CD4-positive, alpha-beta T cell (primary cell): Measurements from ENCODE around the gene MEF2A. TPM values are rescaled to one million over a fixed set of nuclear protein-coding genes. Genes with fewer than 3 reads are reported as not detected.
A peak's percentile ranks its signal among the peaks of the same experiment; 100 is the strongest.

Experiments used
- ATAC-seq: fragments of 200-7000 bp; cut with Tn5 transposase; one replicate; pipeline ENCODE4 v1.10.0; 2022; ENCODE audit warnings: mild to moderate bottlenecking; ENCODE audit not compliant: poor library complexity
- CTCF ChIA-PET: fragments of 350-600 bp; sonication (Branson Sonifier 250); formaldehyde crosslinking; loops from one replicate; lab custom pipeline; 2021; ENCODE audit warnings: antibody characterized with exemption, inconsistent platforms; lab: Charles Lee
- POLR2A ChIA-PET: fragments of 350-600 bp; sonication (Branson Sonifier 250); formaldehyde crosslinking; loops from one replicate; lab custom pipeline; 2021; ENCODE audit warnings: antibody characterized with exemption, inconsistent platforms; lab: Charles Lee
- DNase-seq, 14 experiments: peaks; one replicate each; pipeline ENCODE4 v3.0.0-alpha.2; 2013 to 2020; ENCODE audit warnings: mixed read lengths in 2 of 14
- H3K27ac ChIP-seq, 2 donors: one replicate each; pipeline versions ENCODE4 v1.5.1 to v1.7.0; 2013; ENCODE audit warnings: low read length in 2 of 2, low read depth in 1 of 2, mild to moderate bottlenecking in 1 of 2
- H3K27me3 ChIP-seq, 2 experiments: 1 replicate in 1 of 2; 2 replicates in 1 of 2; pipeline versions ENCODE4 v1.6.1 to v1.7.0; 2013; ENCODE audit warnings: low read length in 2 of 2, control low read depth in 1 of 2, mild to moderate bottlenecking in 1 of 2, moderate library complexity in 1 of 2; ENCODE audit not compliant: insufficient read depth in 2 of 2, control insufficient read depth in 1 of 2
- H3K36me3 ChIP-seq: one replicate; pipeline ENCODE4 v1.6.1; 2013; ENCODE audit warnings: low read length, control low read depth; ENCODE audit not compliant: insufficient read depth
- H3K4me1 ChIP-seq: one replicate; pipeline ENCODE4 v1.6.1; 2013; ENCODE audit warnings: low read length, control low read depth; ENCODE audit not compliant: insufficient read depth
- H3K4me3 ChIP-seq: one replicate; pipeline ENCODE4 v1.5.1; 2013; ENCODE audit warnings: mild to moderate bottlenecking, low read length, moderate library complexity
- H3K9me3 ChIP-seq, 2 experiments: 1 replicate in 1 of 2; 2 replicates in 1 of 2; pipeline versions ENCODE4 v1.6.1 to v1.7.0; 2013; ENCODE audit warnings: low read length in 2 of 2, mild to moderate bottlenecking in 2 of 2, control low read depth in 1 of 2, moderate library complexity in 1 of 2; ENCODE audit not compliant: control insufficient read depth in 1 of 2, insufficient read depth in 1 of 2
- H3K27ac Mint-ChIP-seq: one replicate; pipeline ENCODE4 v1.8.0; 2020; ENCODE audit warnings: mixed read lengths
- H3K27me3 Mint-ChIP-seq: one replicate; pipeline ENCODE4 v1.8.0; 2021; ENCODE audit warnings: mixed read lengths
- H3K36me3 Mint-ChIP-seq: one replicate; pipeline ENCODE4 v1.8.0; 2021; ENCODE audit warnings: low read depth, mixed read lengths
- H3K4me1 Mint-ChIP-seq: one replicate; pipeline ENCODE4 v1.8.0; 2021; ENCODE audit warnings: low read depth, mixed read lengths
- H3K4me3 Mint-ChIP-seq: one replicate; pipeline ENCODE4 v1.8.0; 2020; ENCODE audit warnings: mild to moderate bottlenecking, mixed read lengths
- H3K9me3 Mint-ChIP-seq: one replicate; pipeline ENCODE4 v1.8.0; 2020; ENCODE audit warnings: mixed read lengths
- CTCF ChIP-seq: fragments of 200-600 bp; IDR thresholded peaks from one replicate; pipeline ENCODE4 v1.8.0; 2022; ENCODE audit warnings: antibody characterized with exemption, mild to moderate bottlenecking
- intact Hi-C, 2 experiments: fragments of 100-400 bp; cut with DNase I in 1 of 2; cut with micrococcal nuclease in 1 of 2; formaldehyde crosslinking; loops; one replicate each; pipeline versions ENCODE4 v1.15.1 to v1.9.0; 2023 to 2025; cut with DNase I, micrococcal nuclease
- total RNA-seq, 174 experiments: library from RNA in 2 of 174; stranded (reverse) in 2 of 174; gene quantifications; one replicate each; pipeline ENCODE4 v1.2.3 and lab custom pipeline; 2021 to 2026

MEF2A gene
- total RNA-seq, 2 experiments from 2014 or later: 23.2 to 24.9 TPM

DNA sequence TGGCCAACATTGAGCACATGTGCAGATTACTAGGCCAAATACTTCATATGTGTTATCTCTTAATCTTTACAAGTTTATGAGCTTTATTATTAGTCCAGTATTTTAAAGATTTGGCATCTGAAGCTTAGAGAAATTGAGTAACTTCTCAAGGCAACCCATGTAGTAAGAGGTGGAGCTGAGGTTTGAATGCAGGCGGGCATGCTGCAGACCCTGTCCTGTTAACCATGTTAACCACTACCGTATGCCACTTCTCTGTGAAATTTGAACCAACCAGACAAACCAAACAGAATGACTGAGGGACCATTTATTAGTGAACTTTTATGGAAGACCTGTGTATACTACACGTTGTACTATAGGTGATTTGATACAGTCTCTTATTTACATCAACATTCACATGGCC lies 49.7 kb downstream of the MEF2A start:
- CTCF ChIA-PET: no interaction called here
- POLR2A ChIA-PET: no interaction called here
- Histone ChIP-seq H3K4me3 (no peak overlapping the region), H3K36me3 (no peaks in the 10 kb centered on the region), H3K27ac (no peak overlapping the region), H3K27me3 (no peaks in the 10 kb centered on the region), H3K9me3 (no peaks in the 10 kb centered on the region), H3K4me1 (peaks cover 8% of the 10 kb centered on the region)
- no peaks in the 10 kb centered on the region for H3K27me3 Mint-ChIP-seq
- H3K36me3 Mint-ChIP-seq: no peaks in the 10 kb centered on the region
- H3K9me3 Mint-ChIP-seq: no peaks in the 10 kb centered on the region
- intact Hi-C loops: no loop called here
- H3K4me3 Mint-ChIP-seq: no peak overlapping the region
- DNase-seq (no peak), ATAC-seq (no peak)
- TF ChIP-seq CTCF: no peak
- no peak overlapping the region for H3K27ac Mint-ChIP-seq
- peaks cover 65% of the 10 kb centered on the region for H3K4me1 Mint-ChIP-seq

- Mint-ChIP-seq H3K36me3 (peaks cover 3% of the 10 kb centered on the region), H3K9me3 (no peaks in the 10 kb centered on the region), H3K27ac (no peak overlapping the region), H3K4me1 (peaks cover 66% of the 10 kb centered on the region), H3K27me3 (no peaks in the 10 kb centered on the region), H3K4me3 (no peak overlapping the region)
- no peaks in the 10 kb centered on the region for H3K36me3 ChIP-seq
- H3K27me3 ChIP-seq: no peaks in the 10 kb centered on the region
- no peak overlapping the region for H3K4me3 ChIP-seq
- ChIA-PET POLR2A (no interaction called here), CTCF (no interaction called here)
- H3K9me3 ChIP-seq: no peaks in the 10 kb centered on the region
- no peak for TF ChIP-seq CTCF
- DNase-seq (no peak), ATAC-seq (no peak)
- H3K27ac ChIP-seq: no peak overlapping the region
- H3K4me1 ChIP-seq: peaks cover 8% of the 10 kb centered on the region
- intact Hi-C loops: no loop called here
Measured at GRCh38 chr15:99616129-99616528, 50.3 kb downstream of the MEF2A start.

DNA sequence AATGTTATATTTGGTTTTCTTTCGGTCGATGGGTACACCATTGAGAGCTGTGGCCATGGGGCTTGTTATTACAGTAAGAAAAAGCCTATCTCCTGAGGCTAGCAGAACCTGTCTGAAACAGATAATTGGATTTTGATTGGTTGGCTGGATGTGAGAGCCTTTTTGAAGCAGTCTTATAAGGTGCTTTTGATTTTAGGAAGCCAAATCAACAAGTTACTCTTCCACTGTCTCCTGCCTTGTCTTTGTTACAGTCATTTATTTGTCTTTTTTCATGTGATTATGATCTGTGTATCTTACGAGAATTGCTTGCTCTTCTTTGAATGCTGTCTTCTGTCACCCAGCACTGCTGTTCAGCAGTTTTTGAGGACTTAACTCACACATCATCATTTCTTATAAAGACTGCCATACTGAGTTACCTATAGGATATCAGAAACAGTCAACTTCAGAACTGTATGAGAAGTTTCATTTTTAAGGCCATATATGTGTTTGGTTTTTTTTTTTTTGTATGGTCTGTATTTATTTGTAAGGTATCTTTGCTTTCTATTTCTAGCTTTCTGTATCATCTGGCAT lies 51.1 kb downstream of the MEF2A start:
- no peaks in the 10 kb centered on the region for H3K9me3 Mint-ChIP-seq
- H3K36me3 ChIP-seq: no peaks in the 10 kb centered on the region
- no peaks in the 10 kb centered on the region for H3K27me3 Mint-ChIP-seq
- peak overlapping the region; percentile 0 for H3K27ac Mint-ChIP-seq
- ATAC-seq (peak; percentile 43), DNase-seq (peak in 1 of 14 experiments; percentile 2)
- H3K4me1 ChIP-seq: peaks cover 8% of the 10 kb centered on the region
- ChIA-PET CTCF (interaction anchor here (1.1 kb wide), 1 partner anchor 87 kb away, joined by 3 read pairs; no protein-coding TSS in a partner anchor), POLR2A (no interaction called here)
- intact Hi-C loops: no loop called here
- H3K36me3 Mint-ChIP-seq: peaks cover 10% of the 10 kb centered on the region
- peaks cover 66% of the 10 kb centered on the region for H3K4me1 Mint-ChIP-seq
- no peak overlapping the region for H3K4me3 ChIP-seq
- H3K4me3 Mint-ChIP-seq: no peak overlapping the region
- no peak overlapping the region for H3K27ac ChIP-seq
- TF ChIP-seq CTCF: no peak
- no peaks in the 10 kb centered on the region for H3K9me3 ChIP-seq
- H3K27me3 ChIP-seq: no peaks in the 10 kb centered on the region
